Pons (tissue), 1 donor: ENCODE data around the gene DNMT3A.

Experiments used
- DNase-seq: peaks from one replicate; pipeline ENCODE4 v3.0.0-alpha.2; 2016; ENCODE audit warnings: low spot score

The DNMT3A gene

GRCh38 chr2:25202275-25202674, 139.4 kb downstream of the DNMT3A start:
- no peak for DNase-seq

- DNase-seq, result no peak
Measured at GRCh38 chr2:25201794-25202193, 139.9 kb downstream of the DNMT3A start.

- no peak for DNase-seq
Measured at GRCh38 chr2:25201265-25201664, 140.5 kb downstream of the DNMT3A start.

GRCh38 chr2:25198576-25198975, 143.1 kb downstream of the DNMT3A start:
- no peak for DNase-seq

- DNase-seq, result peak; percentile 63
Measured at GRCh38 chr2:25198209-25198525, 143.6 kb downstream of the DNMT3A start.

GRCh38 chr2:25197336-25198208, 144.2 kb downstream of the DNMT3A start:
- DNase-seq, result peak; percentile 58

- no peak for DNase-seq
Measured at GRCh38 chr2:25194576-25195122, 147.1 kb downstream of the DNMT3A start.

- no peak for DNase-seq
Measured at GRCh38 chr2:25190536-25190935, 151.2 kb downstream of the DNMT3A start.

- DNase-seq, result no peak
Measured at GRCh38 chr2:25188405-25188804, 153.3 kb downstream of the DNMT3A start.

- DNase-seq, result no peak
Measured at GRCh38 chr2:25187729-25188350, 153.9 kb downstream of the DNMT3A start.

- DNase-seq, result no peak
Measured at GRCh38 chr2:25184254-25184653, 157.5 kb downstream of the DNMT3A start.

GRCh38 chr2:25178976-25179375, 162.7 kb downstream of the DNMT3A start:
- no peak for DNase-seq
